GM18502 (cell line): Measurements from ENCODE around the gene RREB1.

Source experiments
- ATAC-seq: cut with Tn5 transposase; IDR thresholded peaks from one replicate; pipeline ENCODE4 v1.9.1; 2021; ENCODE audit warnings: mild to moderate bottlenecking; ENCODE audit not compliant: unreplicated experiment, poor library complexity

Gene RREB1

DNA sequence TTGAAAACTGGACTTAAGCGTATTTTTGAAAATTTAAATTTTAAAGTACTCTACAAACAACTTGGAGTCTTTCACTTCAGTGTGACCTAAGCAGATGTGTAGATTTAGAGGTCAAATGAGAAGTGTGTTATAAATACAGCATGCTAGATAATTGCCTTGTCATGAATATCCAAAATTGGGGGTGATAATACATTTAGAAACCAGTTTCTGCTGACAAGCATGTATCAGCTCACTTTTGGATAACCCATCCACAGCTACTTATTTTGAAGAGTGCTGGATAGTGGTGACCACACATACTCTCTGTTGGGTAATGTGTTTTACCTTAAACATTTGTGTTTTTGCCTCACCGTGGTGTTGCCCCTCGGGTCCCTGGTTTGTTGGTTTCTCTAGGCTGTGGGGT lies 14.9 kb downstream of the RREB1 start:
- ATAC-seq = no peak

DNA sequence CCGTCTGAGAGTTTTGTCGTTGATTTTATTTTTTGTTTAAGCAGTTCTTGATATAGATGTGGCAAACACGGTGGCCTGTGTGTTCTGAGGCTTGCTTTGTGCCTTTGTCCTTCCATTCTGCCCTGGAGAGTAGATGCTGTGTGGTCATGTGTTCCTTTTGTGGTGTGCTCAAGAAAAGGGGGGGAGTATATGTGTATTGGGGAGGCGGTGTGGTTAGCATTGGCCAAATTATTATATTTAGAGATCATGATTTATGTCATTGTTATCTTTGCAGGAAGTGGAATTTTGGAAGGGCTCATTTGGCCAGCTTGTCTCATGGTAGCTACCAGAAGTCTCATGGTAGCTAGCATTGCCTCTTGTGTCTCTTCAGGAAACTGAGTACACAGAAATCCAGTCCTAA lies 16.4 kb downstream of the RREB1 start:
- no peak for ATAC-seq

DNA sequence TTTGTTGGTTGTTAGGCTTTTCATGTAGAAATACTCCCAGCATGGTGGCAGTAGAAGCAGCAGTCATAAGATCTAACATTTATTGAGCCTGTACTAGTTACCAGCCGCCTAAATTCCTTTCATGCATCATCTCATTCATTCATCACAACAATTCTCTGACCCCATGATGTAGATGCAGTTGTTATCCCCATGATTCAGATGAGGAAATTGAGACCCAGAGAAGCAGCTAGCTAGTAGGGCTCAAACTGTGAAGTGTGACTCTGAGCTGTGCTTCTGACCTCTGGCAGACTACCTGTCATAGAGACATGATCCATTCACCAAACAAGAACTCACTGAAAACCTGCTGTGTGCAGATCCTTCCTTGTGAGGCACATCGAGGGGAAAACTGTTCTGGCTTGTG lies 16.9 kb downstream of the RREB1 start:
- ATAC-seq = no peak

DNA sequence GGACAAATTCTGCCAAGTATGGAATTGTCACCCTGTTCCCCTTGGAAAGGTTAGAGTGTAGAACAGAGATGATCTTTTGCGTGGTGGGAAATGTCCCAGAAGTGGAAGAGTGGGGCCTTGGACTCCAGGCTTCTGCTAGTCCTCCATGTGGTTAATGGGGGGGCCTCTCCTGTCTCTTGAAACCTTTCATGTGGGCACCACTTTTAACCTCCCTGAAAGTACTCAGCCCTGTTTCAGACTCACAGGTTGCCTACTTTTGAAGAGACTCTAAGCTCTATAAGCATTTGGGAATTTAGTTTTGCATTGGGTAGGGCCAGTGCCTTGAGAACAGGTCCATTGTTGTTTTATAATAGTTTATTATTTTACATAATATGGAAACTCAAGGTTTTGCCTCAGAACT lies 17.5 kb downstream of the RREB1 start:
- ATAC-seq = no peak

DNA sequence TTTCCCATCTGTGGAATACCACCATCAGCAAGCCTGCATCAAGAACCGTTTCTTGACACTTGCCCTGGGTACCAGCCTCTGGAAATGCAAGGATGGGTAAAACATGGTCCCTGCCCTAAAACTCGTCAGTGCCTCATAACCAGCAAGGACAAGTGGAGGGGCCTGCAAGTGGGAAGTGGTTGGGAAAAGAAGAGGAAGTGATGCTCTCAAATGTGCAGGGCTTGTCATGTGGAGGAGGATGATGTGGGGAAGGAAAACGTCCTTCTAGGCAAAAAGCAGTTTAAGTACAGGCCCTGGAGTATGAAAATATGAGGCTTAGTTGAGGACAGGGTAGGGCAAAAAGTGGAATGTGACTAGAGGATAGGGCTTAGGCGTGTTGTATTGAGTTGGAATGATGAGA lies 19.0 kb downstream of the RREB1 start:
- no peak for ATAC-seq

DNA sequence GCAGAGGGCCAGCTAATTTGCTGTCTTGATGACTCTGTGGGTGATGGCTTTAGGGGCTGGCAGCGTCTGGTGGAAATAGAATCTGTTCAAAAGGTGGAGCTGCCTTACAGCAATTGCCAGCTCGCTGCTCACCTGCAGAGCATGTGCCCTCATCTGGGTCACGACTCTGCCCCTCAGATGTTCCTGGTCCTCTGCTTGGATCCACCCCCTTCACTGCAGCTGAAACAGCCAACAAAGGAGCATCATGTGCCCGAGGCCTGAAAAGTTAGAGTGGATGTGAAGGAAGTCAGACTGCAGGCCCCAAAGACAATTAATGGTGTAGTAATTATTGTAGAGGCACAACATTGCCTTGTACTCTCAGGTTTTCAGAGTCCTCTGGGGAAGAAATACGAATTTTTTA lies 19.9 kb downstream of the RREB1 start:
- no peak for ATAC-seq

DNA sequence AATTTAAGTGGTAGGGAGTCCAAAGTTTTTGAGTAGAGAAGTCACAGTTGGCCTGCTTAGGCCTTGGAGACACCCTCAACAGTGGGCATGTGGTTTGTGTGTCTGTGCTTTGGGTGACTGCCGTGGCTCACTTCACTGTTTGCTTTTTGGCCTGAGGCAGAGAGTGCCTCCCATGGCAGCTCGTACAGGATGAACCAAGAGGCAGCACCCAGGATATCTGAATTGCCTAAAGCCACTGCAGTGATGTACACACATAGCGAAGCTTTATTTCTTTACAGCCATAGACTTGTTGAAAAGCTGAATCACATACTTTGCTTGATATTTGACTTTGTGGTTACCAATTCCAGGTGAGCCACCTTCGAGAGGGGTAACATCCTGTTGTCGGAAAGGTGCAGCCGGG lies 21.6 kb downstream of the RREB1 start:
- ATAC-seq = no peak

DNA sequence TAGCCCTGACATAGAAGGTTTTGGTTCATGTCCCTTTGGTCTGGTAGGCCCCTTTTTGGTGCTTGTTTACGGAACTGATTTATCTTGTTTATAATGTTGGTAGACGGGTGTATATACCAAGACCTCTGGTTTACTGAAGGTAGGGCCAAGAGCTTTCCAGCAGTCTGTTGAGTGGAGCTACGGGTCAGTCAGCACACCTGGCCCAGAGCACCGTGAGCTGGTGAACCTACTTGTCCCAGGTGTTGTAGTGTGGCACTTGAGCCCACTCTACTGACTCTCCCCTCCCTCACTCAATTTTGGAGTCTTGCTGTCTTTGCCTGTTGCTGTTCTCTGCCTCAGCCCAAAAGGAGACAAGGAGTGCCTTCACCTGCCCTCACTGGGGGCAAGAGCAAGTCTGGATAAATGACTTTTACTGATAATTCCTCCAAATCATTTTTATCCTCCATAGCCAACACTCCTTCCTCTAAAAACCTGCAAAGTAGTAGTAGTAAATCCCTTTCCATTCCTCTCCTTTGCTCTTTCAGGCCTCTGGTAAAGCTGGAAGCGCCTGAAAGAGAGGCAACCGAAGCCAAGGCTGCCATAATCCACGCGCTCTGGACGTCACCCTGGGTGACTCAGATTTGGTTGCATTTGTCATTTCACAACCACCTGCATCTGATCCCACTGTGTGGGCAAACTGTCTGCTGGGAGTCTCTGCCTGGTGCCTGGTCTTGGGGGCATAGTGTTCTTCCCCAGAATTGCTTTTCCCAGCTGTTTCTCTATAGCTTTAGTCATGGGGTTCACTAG lies 22.2 kb downstream of the RREB1 start:
- no peak for ATAC-seq

DNA sequence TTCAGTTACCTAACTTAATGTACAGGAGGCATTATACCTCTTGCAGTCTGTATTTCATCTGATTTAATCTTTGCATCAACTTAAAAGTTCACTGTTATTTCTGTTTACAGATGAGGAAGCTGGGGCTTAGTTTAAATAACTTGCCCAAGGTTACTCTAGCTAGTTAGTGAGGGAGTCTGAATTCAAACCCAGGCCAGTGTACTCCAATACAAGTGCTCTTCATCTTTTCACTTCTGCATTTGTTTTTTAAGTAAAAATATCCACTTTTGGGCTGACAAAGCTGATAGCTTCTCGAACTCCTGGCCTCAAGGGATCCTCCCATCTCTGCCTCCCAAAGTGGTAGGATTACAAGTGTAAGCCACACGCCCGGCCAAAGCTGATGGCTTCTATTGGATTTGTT lies 23.6 kb downstream of the RREB1 start:
- ATAC-seq = no peak

DNA sequence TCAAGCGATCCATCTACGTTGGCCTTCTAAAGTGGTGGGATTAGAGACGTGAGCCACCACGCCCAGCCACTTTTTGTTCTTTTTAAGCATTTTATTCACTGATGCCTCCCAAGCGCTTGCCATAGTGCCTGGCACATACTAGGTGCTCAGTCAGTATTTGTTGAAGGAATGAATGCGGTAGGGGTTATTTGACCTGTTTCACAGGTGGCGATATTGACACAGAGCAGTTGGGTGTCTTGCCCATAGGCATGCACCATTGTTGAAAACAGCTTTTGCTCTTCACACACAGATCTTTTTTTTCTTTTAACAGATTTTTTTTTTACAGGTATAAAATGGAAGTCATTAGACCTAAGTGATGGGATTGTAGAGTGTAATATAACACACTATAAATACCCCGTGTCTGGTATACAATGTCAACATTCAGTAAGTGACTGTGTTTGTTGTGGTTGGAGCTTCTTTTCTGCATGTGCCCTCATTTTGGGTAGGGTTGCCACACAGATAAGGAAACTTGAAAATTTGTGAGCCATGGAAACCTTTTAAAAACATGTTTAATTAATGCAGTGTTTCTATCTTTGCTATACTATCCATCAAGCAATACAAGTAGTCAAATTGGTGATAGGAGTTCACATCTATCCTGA lies 24.8 kb downstream of the RREB1 start:
- no peak for ATAC-seq

DNA sequence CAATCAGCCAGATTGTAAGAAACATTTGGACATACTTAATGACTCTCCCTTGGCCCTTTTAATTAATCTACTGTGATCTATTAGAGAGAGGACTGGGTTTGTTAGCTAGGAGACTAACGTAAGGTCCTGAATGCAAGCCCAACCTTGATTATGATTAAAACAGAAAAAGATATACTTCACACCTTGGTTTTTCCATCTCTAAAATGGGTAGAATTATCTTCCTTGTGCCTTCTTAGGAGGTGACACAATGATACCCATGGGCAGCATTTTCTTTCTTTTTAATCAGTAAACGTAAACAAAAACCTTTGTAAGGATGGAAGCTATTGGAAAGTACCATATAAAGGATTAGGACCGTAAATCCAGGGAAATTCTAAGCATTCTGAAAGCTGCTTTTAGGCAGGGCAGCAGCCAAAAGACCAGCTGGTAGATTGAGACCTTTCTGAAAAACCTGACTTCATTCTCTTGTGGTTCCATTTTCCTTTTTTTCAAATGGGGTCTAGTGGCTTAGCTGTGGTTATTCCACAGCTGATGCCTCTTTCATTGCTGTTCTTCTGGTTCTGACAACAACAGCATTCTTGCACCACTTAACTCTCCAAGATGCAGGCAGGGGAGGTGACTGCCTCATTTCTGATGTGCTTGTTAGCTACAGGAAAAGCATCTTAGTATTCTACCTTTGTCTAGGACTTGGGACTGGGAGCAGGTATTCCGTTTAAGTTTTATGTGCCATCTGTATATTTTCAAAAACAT lies 27.4 kb downstream of the RREB1 start:
- ATAC-seq = no peak

DNA sequence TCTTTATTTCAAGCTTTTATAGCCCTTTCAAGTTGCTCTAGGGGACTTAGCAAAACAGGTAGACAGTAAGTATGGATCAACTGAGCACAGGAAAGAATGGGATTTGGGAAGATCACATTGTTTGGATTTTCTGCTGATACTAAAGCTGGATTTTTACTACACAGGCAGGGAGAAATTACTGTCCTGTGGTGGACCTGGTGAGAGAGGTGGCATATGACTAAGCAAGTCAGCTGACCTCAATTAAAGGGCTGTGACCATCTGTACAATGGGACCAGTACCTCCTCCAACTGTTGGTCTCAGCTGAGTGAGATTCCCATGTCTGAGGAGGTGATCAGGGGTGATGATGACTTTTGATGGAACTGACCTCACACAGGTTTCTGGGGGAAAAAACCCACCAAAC lies 28.0 kb downstream of the RREB1 start:
- ATAC-seq = no peak

DNA sequence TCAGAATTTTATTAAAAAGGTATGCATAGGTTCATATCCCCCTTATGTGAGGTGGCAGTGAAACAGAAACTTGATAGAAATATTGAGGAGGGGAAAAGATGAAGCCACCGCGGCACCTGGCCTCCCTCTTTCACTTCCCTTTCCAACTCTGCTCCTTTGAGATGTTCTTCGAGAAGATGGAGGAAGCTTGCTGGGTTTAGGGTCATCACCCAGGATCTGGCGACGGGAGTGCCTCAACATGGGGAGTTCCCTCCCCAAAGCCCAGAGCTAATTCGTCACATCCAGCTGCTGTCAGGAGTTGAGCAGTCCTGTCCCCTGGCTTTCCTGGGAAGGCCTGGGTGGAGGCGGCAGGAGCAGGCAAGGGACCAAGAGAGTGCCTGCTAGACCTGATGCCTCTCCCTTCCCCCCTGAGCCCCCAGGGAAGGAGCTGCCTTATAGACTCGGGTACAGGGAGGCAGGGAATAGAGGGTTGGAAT lies 29.1 kb downstream of the RREB1 start:
- peak; percentile 39 for ATAC-seq

DNA sequence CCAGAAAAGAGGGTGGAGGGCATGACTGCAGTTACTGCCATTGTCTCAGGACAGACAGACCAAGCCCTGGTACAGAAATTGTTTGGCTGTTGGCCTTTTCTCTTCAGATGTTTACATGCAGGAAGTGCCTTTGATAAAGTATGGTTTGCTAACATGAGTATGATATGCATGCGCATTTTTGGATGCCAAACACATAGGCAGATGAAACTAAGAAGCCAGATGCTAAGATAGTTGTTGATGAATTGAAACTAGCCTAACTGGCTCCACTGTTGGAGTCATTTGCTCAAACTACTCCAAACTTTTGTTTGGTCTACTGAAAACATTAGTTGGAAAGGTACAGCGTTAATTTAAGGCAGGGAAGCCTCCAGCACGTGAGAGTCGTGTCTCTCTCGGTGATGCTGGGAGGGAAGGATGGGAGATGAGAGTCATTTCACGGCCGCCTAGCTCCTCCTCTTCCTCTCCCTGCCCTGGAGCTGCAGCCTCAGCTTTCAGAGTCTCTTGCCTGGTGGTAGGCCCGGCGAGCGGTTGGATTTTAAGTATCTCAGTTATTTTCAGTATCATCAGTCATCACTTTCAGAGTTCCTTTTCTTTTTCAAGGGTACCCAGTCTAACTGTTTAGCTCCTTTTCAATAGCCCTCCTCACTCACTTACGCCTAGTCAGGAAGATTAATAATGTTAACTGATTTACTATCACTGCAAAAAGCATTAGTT lies 29.7 kb downstream of the RREB1 start:
- peak; percentile 50 for ATAC-seq

DNA sequence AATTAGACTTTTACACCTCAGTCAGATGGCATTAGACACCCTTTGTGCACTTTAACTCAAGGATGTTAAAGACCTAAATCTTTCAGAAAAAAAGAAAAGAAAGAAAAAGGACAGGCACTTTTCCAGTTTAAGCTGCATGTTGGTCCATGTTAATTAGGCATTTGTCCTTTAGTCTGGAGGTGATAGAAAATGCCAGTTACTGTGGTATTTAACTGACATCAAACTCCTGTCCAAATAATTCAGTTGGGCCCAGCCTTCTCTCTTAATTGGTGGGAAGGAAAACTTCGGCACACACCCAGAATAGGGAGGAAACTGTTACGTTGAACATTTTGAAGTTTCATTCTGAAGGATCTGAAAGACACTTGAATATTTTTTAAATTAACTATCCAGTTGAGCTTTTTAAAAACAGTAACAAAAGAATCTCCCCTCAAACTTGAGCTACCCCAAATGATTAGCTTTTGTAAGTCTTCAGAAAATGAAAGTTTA lies 30.3 kb downstream of the RREB1 start:
- no peak for ATAC-seq

DNA sequence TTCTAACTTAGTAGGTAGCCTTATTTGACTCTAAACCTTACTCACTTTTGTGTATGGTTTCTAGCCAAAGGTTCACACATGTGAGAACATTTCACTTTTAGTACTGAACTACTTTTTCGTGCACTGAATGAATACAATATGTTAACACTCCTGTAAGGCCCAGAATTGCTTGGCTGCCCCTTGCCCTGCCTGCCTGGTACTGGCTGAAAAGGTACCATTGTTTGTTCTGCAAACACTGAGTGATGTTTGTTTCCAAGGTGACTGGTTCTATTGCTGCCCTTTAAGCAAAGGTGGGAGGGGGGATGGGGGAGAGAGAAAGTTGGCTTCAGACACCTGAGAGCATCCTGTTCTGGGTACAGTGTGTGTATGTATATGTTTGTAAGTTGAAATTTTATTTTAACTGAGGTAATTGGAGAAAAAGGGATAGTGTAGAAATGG lies 31.2 kb downstream of the RREB1 start:
- no peak for ATAC-seq

DNA sequence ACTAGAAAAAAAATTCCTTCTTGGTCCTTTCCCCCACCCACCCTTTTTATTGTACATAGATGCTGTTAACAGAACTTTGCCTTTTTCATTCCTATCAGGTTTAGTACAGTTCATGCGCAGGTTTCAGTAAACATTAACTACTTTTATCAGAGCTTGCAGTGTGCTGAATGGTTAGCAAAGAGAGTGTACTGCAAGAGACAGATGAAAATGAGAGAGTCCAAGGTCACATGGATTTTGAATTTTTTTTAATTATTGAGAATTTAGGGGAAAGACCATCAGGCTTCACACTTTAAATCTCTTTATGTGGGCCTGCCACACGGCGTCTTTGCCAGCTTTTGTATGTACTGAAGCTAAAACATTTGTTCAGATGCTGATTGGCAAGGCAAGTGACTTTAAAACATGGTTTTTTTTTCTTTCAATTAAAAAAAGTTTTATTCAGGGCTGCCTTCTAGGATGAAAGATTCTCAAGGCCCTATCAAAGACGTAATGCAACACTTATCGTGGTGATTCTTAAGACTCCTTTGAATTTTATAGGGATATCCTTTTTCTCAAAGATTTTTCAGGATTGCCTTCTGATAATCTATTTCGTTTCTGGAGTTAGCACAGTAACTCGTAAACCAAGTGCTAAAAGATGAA lies 32.2 kb downstream of the RREB1 start:
- no peak for ATAC-seq

DNA sequence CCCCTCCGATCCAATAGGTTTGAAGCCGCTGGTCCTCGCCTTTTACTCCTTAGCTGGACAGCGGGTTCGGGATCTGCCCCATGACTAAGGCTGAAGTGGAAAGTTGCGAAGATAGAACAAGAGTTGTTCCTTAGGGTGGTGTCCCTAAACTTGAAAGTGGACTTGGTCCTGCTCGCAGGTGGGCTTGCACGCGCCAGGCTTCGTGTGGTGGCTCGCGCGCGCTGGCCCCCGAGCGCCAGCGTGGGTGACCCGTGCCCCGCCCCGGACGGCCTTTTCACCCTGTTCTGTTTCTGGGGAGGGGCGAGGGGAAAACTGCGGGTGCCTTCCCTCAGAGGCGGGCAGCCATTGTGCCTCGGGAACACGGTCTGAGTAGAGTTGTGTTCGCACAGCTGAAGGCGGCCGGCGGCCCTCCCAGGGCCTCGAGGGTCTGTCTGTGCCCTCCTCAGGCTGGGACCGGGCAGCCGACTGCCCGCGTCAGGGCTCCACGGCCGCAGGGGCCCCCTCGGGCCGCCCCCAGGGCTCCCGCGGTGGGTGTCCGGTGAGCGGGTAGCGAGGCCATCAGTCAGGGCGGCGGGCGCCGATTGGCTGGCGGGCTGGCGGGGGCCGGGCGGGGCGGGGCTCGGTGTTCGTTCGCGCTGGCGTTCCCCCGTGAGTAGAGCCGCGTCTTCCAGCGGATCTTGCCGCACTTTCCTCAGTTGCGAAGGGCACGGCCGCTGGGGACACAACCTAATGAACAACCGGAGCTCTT lies 33.0 kb downstream of the RREB1 start:
- ATAC-seq = peak; percentile 59

DNA sequence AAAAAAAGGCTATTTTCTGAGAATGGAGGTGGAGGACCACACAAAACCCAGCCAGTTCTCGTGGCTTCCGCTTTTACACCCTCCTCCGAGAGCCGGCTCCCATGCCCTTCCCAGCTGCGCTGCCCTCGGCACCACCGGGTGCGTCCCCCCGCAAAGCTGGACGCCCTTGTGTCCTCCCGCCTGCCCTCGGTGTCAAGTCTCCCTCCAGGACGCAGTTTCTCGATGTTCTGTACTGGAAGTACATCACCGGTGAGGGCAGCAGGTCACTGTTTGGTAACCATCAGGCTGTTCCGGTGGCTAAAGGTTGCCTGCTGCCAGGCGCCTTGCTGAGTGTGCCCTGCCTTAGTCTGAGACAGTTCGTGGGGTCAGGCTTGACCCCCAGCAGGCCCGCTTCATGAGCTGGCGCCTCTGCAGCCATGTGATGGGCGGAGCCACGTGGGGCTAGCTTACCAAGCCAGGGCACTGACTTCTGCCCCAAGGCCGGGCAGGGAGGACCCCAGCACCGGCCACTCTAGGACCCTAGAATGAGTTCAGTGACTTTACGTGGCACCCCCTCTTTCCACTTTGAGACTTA lies 34.6 kb downstream of the RREB1 start:
- ATAC-seq = no peak
